ENCODE results near the gene ZNF684. TPM values are rescaled to one million over a fixed set of nuclear protein-coding genes. Genes with fewer than 3 reads are reported as not detected.

The ZNF684 gene
- polyA plus RNA-seq, 2 of the 4 experiments (the other 2 are of a cell fraction), result 3.0 to 4.0 TPM

GRCh38 chr1:40508375-40509341, 22.8 kb upstream of the ZNF684 start, which contains the start of gene EXO5 (continued):
- TF ChIP-seq CHD2 (IDR thresholded peaks at IDR 0.05; ENCODE audit: low read length, partially characterized antibody) (peak; percentile 49), JUN (IDR thresholded peaks at IDR 0.05) (peak in 1 of 2 experiments; percentile 50; a peak in 1 of 5 replicates), MAFK (IDR thresholded peaks at IDR 0.05; ENCODE audit: partially characterized antibody) (no peak)

- DNase-seq (ENCODE audit: low read depth in 1 of 2, low spot score in 1 of 2) (no peak), FAIRE-seq (no peak), ATAC-seq (no peak)
- Histone ChIP-seq H3K4me2 (no peak overlapping the region), H3K4me3 (no peak overlapping the region), H3K27ac (no peak overlapping the region), H3K4me1 (no peaks in the 10 kb centered on the region), H3K9me3 (peaks cover 64% of the 10 kb centered on the region)
- TF ChIP-seq ZNF302 (CRISPR knock-in tag; IDR thresholded peaks at IDR 0.05) (no peak), RARB (CRISPR knock-in tag; IDR thresholded peaks at IDR 0.05) (no peak), RNF2 (IDR thresholded peaks at IDR 0.05; ENCODE audit: borderline replicate concordance, low read depth) (no peak), RFX5 (IDR thresholded peaks at IDR 0.05) (no peak), HEYL (CRISPR knock-in tag; IDR thresholded peaks at IDR 0.05) (no peak), ZC3H11A (IDR thresholded peaks at IDR 0.05) (no peak), MAZ (IDR thresholded peaks at IDR 0.05; ENCODE audit: borderline replicate concordance, low read depth, low read length) (no peak), EP300 (IDR thresholded peaks at IDR 0.05) (no peak), ESRRA (IDR thresholded peaks at IDR 0.05; ENCODE audit: borderline replicate concordance, low read length) (no peak), EHMT2 (IDR thresholded peaks at IDR 0.05; ENCODE audit: low read depth) (no peak), HOXA7 (CRISPR knock-in tag; IDR thresholded peaks at IDR 0.05) (no peak), HES2 (IDR thresholded peaks at IDR 0.05) (no peak), NFE2L2 (conservative IDR thresholded peaks at IDR 0.05; ENCODE audit: low read length) (no peak), CHD2 (IDR thresholded peaks at IDR 0.05; ENCODE audit: low read length, partially characterized antibody) (no peak)
- 60% methylated on average over 2 of the region's 2 CpGs for WGBS (ENCODE audit: missing lambda C conversion rate)
- ChIA-PET CTCF (no interaction called here), POLR2A (no interaction called here)
Observed at GRCh38 chr1:40519517-40519916, 11.9 kb upstream of the ZNF684 start.

- peaks cover 25% of the 10 kb centered on the region for H3K9me3 ChIP-seq
- peak overlapping the region; percentile 81 for H3K4me2 ChIP-seq
- DNase-seq (ENCODE audit: low read depth in 1 of 2, low spot score in 1 of 2) (peak; percentile 22 to 28), FAIRE-seq (no peak), ATAC-seq (peak; percentile 26 to 48; a peak in 5 of 6 replicates)
- ChIA-PET POLR2A (interaction anchor here (0.8 to 1.4 kb wide), 4 partner anchors 16 to 81 kb away, joined by 3 to 10 read pairs (median 4); partner anchors contain the start of gene ZFP69B), CTCF (no interaction called here)
- TF ChIP-seq HOXB13 (CRISPR knock-in tag; IDR thresholded peaks at IDR 0.05; ENCODE audit: low read depth), result 0 out of 2 replicates have a peak, but pooled peaks have one; percentile 21
- TF ChIP-seq USF2 (IDR thresholded peaks at IDR 0.05), result no peak
- no peak for TF ChIP-seq PBX3 (IDR thresholded peaks at IDR 0.05)
- TF ChIP-seq POLR2AphosphoS2 (conservative IDR thresholded peaks at IDR 0.05; ENCODE audit: low read length), result no peak
- no peak for TF ChIP-seq HDAC2 (IDR thresholded peaks at IDR 0.05)
- peak; percentile 85 for TF ChIP-seq EHMT2 (IDR thresholded peaks at IDR 0.05; ENCODE audit: low read depth)
- peak overlapping the region; percentile 60 for H3K4me3 ChIP-seq
- H3K27ac ChIP-seq, result peak overlapping the region; percentile 63 to 86; a peak in 5 of 6 replicates
- WGBS (ENCODE audit: missing lambda C conversion rate), result 54% methylated on average over 5 of the region's 5 CpGs
- H3K4me1 ChIP-seq, result peaks cover 6% of the 10 kb centered on the region; the same call in 1 of the 3 replicates
Observed at GRCh38 chr1:40530735-40531380, 579 bp upstream of the ZNF684 start.
